Bronchial epithelial cell (primary cell): ENCODE data around the gene MEFV. TPM values are rescaled to one million over a fixed set of nuclear protein-coding genes. Genes with fewer than 3 reads are reported as not detected.
A peak's percentile ranks its signal among the peaks of the same experiment; 100 is the strongest.

ENCODE experiments used
- DNase-seq: peaks from one replicate; pipeline ENCODE4 v3.0.0-alpha.2; 2010; ENCODE audit warnings: low read depth
- FAIRE-seq: peaks from 2 replicates; lab custom pipeline; 2011; peaks lifted over from hg19 to GRCh38; lab: Jason Lieb, UNC
- H3K27me3 ChIP-seq: 2 replicates; pipeline ENCODE4 v1.5.1; 2011; ENCODE audit warnings: low read length; ENCODE audit not compliant: control insufficient read depth, insufficient read depth
- H3K36me3 ChIP-seq: 2 replicates; pipeline ENCODE4 v1.5.1; 2011; ENCODE audit warnings: low read length; ENCODE audit not compliant: control insufficient read depth, insufficient read depth
- H3K4me3 ChIP-seq: 2 replicates; pipeline ENCODE4 v1.5.1; 2011; ENCODE audit warnings: mild to moderate bottlenecking, low read depth, low read length, control low read depth
- total RNA-seq: library from RNA; depleted of rRNA; stranded (reverse); fragments of >200 nt; gene quantifications from 2 replicates; pipeline ENCODE4 v1.2.1, GENCODE V29; 2014
- TF ChIP-seq, protein P1 (sequence below): IDR thresholded peaks from 2 replicates; pipeline ENCODE4 v1.5.1; 2011; ENCODE audit warnings: mild to moderate bottlenecking, moderate library complexity, low read length, control low read depth, inconsistent platforms; ENCODE audit not compliant: insufficient read depth, severe bottlenecking

The MEFV gene
- not detected in 2 replicates for total RNA-seq

- no peaks in the 10 kb centered on the region for H3K36me3 ChIP-seq
- no peak within 1 kb of the TSS for H3K4me3 ChIP-seq
- peak; percentile 10 for DNase-seq
- H3K27me3 ChIP-seq = no peaks in the 10 kb centered on the region
- no peak for FAIRE-seq
- TF ChIP-seq, protein P1, sequence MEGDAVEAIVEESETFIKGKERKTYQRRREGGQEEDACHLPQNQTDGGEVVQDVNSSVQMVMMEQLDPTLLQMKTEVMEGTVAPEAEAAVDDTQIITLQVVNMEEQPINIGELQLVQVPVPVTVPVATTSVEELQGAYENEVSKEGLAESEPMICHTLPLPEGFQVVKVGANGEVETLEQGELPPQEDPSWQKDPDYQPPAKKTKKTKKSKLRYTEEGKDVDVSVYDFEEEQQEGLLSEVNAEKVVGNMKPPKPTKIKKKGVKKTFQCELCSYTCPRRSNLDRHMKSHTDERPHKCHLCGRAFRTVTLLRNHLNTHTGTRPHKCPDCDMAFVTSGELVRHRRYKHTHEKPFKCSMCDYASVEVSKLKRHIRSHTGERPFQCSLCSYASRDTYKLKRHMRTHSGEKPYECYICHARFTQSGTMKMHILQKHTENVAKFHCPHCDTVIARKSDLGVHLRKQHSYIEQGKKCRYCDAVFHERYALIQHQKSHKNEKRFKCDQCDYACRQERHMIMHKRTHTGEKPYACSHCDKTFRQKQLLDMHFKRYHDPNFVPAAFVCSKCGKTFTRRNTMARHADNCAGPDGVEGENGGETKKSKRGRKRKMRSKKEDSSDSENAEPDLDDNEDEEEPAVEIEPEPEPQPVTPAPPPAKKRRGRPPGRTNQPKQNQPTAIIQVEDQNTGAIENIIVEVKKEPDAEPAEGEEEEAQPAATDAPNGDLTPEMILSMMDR = no peak
Observed at GRCh38 chr16:3256146-3256865, at the start of gene MEFV. Gene MEFV, minus strand, starts transcription at chr16:3256633. Its CDS starts 46 bp downstream, at chr16:3256587.

- Histone ChIP-seq H3K4me3 (peak overlapping the region; percentile 70), H3K27me3 (no peaks in the 10 kb centered on the region), H3K36me3 (peaks cover 9% of the 10 kb centered on the region)
- TF ChIP-seq, protein P1 = no peak
- DNase-seq (no peak), FAIRE-seq (no peak)
Observed at GRCh38 chr16:3306078-3306477, 49.6 kb upstream of the MEFV start.

DNA sequence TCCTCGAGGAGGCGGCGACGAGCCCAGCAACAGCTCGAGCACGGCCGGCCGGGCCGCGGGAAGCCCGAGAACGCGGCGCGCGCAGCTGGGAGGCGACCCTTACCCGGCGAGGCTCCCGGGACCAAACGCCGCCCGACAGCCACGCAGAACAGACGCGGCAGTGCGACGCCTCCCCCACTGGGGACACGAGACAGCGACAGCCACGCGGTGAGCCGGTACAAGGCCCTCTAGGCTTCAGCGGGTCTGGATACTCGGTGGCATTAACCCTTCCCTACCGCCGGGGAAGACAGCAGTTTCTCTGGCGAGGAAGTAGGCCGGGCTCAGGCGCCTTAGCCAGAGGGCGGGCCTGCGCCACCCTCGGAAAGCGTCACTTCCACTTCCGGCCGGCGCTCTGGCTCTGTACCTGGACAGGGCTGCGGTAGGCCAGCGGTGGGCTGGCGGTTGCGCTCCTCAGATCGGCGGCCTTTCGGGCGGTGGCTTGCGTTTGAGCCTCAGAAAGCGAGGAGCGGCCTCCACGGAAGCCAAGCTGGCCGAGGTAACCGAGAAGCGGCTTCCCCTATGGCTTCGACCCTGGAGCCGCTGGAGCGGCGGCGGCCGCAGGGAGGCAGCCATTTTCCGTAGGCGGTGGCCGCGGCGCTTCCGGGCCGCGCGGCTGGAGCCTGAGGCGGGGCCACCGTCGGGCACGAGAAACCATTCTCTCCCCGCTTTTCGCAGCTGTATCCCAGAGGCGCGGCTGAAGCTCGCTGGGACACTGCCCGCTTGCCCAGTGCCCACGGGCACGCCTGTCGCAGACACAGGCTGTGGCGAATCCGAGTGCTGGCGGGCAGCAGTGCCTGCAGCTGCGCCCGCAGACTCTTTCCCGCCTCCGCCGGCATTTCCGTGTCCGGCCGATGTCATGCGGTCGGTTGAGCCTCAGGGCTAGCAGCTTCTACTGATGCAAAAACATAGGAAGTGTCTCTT is 49.0 kb upstream of the MEFV start, which contains the start of the genes TIGD7 and ZNF75A:
TSS of gene TIGD7 (minus strand) at position 322 of the 960 bp plus-strand sequence. CDS start 4,816 bp downstream, outside the sequence.
TSS of gene ZNF75A (plus strand) at position 389 of the 960 bp plus-strand sequence. CDS start 2,932 bp downstream, outside the sequence.
- H3K27me3 ChIP-seq = no peaks in the 10 kb centered on the region
- peaks cover 9% of the 10 kb centered on the region for H3K36me3 ChIP-seq
- peak within 1 kb of the TSS; percentile 70 for H3K4me3 ChIP-seq
- peak; percentile 69 for DNase-seq
- TF ChIP-seq, protein P1 = no peak
- no peak for FAIRE-seq

DNA sequence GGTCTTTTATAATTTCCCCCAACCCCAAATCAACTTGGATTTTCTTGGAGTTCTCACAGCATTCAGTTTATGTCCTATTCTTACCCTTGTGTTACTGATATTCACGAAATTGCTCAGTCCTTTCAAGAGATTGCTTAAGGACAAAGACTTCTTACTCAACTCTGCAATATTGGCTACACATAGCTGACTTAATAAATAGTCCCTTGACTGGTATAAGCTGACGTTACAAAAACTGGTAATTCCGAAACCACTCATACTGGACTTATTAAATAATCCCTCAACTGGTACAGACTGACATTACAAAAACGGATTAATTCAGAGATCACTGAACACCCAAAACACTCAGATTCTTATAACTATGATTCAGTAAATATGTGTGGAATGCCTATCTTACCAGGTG is 47.9 kb upstream of the MEFV start:
- H3K4me3 ChIP-seq = peak overlapping the region; percentile 70
- DNase-seq (no peak), FAIRE-seq (no peak)
- TF ChIP-seq, protein P1 = no peak
- peaks cover 9% of the 10 kb centered on the region for H3K36me3 ChIP-seq
- H3K27me3 ChIP-seq = no peaks in the 10 kb centered on the region

GRCh38 chr16:3295783-3296182 is 39.4 kb upstream of the MEFV start:
- peaks cover 3% of the 10 kb centered on the region for H3K36me3 ChIP-seq
- FAIRE-seq = no peak
- TF ChIP-seq, protein P1 = no peak

More at GRCh38 chr16:3295783-3296182, 39.4 kb upstream of the MEFV start:
- no peak for DNase-seq
- H3K27me3 ChIP-seq = no peaks in the 10 kb centered on the region
- no peak overlapping the region for H3K4me3 ChIP-seq
